Stimulated activated CD8-positive, alpha-beta memory T cell treated with anti-CD3 and anti-CD28 coated beads, Interleukin-15, amount 100 ng/mL, for 24 hours (primary cell): ENCODE measurements around the gene VAPB.

Experiments
- DNase-seq: peaks from one replicate; pipeline ENCODE4 v3.0.0-alpha.2; 2020; ENCODE audit warnings: low read depth

The VAPB gene

GRCh38 chr20:58378704-58379103, 10.3 kb upstream of the VAPB start:
- no peak for DNase-seq

- no peak for DNase-seq
These were observed 7.4 kb upstream of the VAPB start for GRCh38 chr20:58381627-58382026.

DNA sequence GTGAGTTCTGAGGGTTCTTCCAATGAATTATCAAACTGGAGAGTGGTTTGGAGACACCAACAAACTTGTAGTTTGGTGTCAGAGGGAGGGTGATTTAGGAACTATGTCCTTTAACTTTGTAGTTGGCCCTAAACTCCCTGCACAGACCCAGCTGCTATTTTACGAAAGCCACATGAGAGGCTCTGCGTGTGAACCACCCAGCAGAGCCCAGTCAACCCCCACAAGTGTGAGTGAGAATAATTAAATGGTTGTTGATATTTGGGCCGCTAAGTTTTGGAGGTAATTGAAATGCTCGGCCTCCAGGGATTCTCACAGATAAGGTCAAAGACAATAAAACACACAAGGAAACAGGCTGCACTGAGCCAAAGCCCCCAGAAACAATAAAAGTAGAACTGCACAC, 6.9 kb upstream of the VAPB start:
- no peak for DNase-seq

DNA sequence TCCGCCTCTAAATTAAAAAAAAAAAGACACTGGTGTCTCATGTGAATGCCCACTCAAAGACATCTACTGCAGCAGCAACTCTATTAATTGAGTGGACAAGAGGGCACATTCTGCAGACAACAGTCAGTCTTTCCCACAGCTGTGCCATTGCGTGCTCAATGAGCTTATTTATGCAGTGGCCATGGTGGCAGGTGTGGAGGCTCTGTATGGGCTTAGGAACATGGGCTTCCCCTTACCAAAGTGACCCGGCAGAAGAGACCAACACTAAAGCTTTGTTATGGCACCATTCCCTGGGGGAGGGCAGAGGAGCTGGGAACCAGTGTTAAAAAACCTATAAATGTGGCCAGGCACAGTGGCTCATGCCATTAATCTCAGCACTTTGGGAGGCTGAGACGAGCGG, 4.2 kb upstream of the VAPB start:
- DNase-seq: no peak

- DNase-seq: no peak
These were observed 914 bp upstream of the VAPB start for GRCh38 chr20:58388028-58388601.

DNA sequence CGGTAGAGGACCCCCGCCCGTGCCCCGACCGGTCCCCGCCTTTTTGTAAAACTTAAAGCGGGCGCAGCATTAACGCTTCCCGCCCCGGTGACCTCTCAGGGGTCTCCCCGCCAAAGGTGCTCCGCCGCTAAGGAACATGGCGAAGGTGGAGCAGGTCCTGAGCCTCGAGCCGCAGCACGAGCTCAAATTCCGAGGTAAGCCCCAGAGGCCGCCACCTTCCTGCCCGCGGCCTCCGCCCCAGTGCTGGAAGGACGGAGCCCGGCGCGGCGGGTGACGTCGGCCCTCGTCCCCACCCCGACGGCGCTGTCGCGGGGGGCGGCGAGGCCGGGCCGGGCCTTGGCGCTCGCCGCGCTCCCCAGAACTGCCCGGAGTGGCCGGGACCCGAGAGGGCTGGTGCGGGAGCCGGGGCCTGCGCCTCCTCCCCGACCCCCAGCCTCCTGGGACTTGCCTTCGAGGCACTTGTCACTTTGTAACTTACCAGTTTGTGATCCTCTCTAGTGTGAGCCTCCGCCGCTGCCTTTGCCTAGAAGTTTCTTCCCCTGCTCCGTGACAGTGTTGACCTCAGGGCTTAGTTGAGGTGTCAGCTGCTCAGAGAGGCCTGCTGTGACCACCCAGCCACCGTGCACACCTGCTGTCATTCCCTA, 417 bp downstream of the VAPB start:
- DNase-seq: no peak

DNA sequence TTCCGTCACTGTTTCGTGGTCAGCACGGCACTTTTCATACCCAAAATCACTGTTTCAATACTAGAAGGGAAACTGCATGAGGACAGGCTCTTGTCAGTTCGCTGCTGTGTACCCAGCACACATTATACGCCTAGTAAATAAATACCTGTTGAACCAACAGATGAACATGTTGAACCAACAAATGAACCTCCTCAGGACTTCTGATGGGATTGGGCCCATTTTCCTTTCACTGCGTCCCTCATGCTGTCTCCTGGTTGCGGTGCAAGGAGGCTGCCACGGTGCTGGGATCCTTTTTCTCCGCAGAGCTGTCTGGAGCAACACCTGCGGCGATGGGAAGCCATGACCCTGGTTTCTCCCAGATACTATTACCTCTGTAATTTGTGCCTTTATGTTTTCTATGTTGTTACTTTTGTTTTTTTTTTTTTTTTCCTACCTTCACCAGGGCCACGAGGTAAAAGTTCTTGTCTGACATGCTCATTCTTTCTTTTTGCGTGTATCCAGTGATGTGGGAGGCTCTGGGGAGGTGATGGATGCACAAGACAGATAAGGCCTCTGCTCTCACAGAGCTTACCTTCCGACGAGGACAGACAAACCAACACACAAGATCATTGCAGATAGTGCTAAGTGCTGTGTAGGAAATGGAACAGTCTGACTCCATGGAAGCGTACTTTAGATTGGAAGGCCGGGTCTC, 1.1 kb downstream of the VAPB start:
- DNase-seq: no peak

GRCh38 chr20:58390659-58391035, 1.6 kb downstream of the VAPB start:
- no peak for DNase-seq

DNA sequence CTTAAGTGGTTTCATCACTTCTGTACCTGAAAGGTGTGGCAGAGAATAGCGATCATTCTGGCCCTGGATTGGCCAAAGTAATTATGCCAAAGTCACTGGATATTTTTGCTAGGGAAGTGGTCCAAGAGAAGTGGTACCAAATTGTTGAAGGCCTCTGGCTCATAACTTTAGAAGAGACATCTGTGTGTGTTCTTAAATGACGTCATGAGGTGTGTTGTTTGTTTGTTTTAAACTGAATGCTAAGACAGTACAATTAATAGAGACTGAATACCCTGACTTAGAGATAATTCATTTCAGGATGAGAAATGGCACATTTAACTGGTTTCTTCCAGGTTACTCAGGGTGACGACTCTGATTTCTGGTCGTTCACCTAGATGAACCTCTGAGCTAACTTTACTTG, 3.3 kb downstream of the VAPB start:
- DNase-seq: no peak

DNA sequence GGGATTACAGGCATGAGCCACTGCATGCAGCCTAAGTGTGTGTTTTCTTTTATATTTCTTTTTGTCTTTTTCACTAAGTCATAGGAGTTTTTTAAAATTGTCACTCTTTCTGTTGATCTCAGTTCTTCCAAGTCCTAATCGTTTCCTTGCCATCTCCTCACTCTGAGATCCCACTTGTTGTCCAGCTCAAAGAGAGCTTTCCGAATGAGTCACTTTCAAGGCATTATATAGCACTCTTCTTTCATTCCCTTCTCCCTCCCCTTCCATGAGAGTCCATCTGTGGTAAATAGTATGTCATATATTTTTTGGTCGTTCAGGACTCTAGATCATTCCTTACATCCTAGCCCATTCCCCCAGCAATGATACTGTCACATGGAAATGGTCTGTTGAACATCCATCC, 4.3 kb downstream of the VAPB start:
- no peak for DNase-seq

DNA sequence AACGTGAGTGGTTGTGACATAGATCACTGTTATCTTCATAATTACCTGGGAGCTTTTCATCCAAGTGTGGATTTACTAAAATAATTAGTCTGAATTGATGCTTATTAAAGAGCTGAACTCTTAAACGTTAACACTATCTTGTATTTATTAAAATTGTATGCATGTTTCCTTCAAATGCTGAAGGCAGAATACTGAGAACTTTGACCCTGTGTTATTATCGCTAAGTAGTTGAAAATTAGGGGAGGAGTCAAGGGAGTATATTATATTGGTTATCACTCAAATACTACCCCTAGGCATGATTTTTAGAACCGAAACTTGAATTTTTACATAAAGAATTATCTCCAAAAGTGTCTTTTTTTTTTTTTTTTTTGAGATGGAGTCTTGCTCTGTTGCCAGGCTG, 5.8 kb downstream of the VAPB start:
- DNase-seq: no peak

DNA sequence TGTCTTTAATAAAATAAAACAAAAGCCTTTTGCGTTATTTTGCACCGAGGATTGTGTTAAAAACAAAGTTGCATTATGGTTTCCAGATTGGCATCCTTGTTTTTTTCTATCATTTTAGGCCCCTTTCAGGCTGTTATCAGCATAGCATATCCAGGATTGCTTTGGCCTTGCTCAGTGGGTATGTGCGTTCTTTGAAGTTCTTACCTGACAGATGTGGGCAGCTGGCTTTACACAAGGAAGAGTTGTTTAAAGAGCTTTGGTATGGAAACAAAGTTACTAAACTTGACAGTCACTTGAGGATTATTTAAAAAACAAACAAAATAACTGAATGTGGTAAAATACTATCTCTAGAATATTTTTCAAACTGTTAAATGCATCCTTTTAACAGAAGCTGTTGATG, 6.6 kb downstream of the VAPB start:
- DNase-seq: no peak

GRCh38 chr20:58397429-58397828, 8.4 kb downstream of the VAPB start:
- no peak for DNase-seq

DNA sequence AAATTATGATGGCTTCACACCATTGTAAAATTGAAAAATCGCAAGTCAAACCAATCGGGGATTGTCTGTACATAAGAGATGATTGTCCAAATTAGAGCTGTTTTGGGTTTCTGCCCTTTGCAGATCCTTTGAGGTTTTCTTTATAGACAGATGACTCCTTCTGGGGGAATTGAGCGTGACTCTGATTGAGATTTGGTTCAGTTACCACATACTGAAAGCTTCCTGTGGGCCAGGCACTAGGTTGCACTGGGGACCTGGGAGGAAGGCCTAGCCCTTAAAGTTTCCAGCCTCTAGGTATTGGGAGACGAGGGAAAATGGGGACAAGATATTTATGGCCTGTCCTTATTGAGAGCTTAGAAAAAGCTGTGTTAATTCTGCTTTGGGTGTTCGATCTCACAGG, 9.2 kb downstream of the VAPB start:
- no peak for DNase-seq

DNA sequence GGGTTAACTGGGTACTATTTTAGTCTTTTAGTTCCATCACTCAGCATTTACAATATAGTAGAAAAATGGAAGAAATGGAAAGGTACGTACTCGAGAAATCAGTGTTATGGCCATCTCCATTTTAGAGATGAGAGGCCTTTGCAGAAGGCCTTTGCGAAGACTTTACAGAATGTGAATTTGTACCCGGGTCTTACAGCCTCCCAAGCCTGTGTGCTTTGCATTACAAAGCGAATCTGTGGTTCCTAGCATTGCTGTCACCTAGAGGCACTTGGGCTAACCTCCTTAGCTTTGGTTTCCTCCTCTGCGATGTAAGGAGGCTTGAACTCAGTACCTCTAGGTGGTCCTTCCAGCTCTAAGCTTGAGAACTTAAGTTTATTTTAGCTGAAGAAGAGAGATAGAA, 10.9 kb downstream of the VAPB start:
- DNase-seq: no peak

GRCh38 chr20:58401162-58401561, 12.1 kb downstream of the VAPB start:
- DNase-seq: no peak

DNA sequence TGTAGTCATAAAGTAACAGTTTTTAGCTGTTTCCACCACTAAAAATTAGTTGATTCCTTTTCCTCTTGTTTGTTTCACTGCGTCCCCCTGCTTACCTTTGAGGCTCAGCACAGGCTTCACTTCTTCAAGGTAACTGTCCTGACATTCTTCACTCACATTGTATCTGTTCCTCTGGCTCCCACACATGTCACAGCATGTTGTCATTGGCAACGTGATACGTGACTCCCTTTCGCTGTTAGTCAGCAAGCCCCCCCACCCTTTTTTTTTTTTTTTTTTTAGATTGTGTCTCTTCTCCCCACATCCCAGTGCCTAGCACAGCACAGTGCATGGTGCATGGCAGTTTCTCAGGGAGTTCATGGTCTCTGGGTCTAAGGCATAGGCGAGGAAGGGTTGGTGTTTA, 13.3 kb downstream of the VAPB start:
- no peak for DNase-seq

DNA sequence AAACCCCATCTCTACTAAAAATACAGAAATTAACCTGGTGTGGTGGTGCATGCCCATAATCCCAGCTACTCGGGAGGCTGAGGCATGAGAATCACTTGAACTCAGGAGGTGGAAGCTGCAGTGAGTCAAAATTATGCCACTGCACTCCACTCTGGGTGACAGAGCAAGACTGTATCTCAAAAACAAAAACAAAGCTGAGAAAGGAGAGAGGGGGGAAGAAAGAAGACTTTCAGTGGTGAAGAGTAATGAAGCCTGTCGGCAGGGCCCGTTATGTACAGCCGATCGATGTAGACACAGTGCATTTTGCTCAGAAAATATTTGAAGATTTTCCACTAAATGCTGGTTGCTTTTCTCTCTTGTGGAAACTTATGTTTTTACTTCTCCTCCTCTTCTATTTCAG, 13.8 kb downstream of the VAPB start:
- no peak for DNase-seq

- no peak for DNase-seq
These were observed 14.2 kb downstream of the VAPB start for GRCh38 chr20:58403272-58403671.

GRCh38 chr20:58405504-58406291, 16.7 kb downstream of the VAPB start:
- DNase-seq: no peak

- DNase-seq: no peak
These were observed 17.5 kb downstream of the VAPB start for GRCh38 chr20:58406422-58407001.

- no peak for DNase-seq
These were observed 18.3 kb downstream of the VAPB start for GRCh38 chr20:58407201-58407873.
